AG20443 (cell line): ENCODE data around the gene LHFPL2.
"Not testable (repeated sequence)": the region's sequence is repeated elsewhere in the genome, so short reads cannot be mapped to it uniquely, and the experiment has no call there.

Source experiments
- DNase-seq: peaks from one replicate; pipeline ENCODE4 v3.0.0; 2012; ENCODE audit warnings: low spot score, mixed read lengths

LHFPL2 gene, protein sequence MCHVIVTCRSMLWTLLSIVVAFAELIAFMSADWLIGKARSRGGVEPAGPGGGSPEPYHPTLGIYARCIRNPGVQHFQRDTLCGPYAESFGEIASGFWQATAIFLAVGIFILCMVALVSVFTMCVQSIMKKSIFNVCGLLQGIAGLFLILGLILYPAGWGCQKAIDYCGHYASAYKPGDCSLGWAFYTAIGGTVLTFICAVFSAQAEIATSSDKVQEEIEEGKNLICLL

GRCh38 chr5:78648359-78649210 lies at the start of gene LHFPL2:
TSS of gene LHFPL2 (minus strand) at chr5:78648772. CDS start at chr5:78510213, 138,559 bp downstream.
- DNase-seq, result peak; percentile 92

- no peak for DNase-seq
Measured at GRCh38 chr5:78696637-78697036, 48.1 kb upstream of the LHFPL2 start.

- DNase-seq, result not testable (repeated sequence)
Measured at GRCh38 chr5:78696052-78696451, 47.5 kb upstream of the LHFPL2 start.

- no peak for DNase-seq
Measured at GRCh38 chr5:78693339-78693738, 44.8 kb upstream of the LHFPL2 start.

DNA sequence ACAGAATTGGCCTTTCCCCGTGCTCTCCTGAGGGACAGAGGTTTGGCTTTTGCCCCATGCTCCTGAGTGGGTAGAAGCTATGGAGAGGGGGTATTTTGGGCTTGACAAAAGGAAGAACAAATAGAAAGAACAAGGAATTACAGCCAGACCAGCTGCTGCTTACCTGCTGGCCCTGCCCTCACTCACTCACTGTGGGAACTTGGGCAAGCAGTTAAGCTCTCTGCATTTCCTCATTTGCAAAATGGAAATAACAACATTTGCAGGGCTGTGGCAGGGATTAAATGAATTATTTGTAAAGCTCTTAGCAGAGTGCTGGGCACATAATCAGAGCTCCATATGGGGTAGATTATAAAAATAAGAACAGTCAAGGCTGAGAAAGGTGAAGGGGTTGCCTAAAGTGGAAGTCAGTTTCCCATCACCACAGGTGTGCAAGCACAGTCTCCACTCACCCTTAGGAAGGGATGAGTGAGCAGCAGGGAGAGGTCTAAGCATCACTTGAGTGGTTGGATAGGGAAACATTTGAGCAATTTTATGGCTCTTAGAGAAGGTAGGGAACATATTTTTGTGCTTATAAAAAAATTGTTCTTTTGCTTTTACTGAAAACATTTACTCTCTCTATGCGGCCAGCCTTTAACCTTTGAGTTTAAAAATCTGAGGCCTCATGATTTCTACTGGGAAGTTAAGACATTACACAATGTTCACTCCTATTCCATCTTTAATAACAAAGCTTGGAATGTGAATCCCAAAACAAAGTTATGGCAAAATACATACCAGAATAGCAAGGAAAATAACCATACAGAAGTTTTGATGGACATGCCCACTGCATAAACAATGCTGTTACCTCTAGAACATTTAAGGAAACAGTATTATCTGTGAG lies 42.8 kb upstream of the LHFPL2 start:
- DNase-seq, result no peak

- no peak for DNase-seq
Measured at GRCh38 chr5:78690253-78690972, 41.8 kb upstream of the LHFPL2 start.

- DNase-seq, result no peak
Measured at GRCh38 chr5:78689540-78690252, 41.1 kb upstream of the LHFPL2 start.

DNA sequence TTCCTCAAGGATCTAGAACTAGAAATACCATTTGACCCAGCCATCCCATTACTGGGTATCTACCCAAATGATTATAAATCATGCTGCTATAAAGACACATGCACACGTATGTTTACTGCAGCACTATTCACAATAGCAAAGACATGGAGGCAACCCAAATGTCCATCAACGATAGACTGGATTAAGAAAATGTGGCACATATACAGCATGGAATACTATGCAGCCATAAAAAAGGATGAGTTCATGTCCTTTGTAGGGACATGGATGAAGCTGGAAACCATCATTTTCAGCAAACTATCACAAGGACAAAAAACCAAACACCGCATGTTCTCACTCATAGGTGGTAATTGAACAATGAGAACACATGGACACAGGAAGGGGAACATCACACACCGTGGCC lies 38.9 kb upstream of the LHFPL2 start:
- not testable (repeated sequence) for DNase-seq

DNA sequence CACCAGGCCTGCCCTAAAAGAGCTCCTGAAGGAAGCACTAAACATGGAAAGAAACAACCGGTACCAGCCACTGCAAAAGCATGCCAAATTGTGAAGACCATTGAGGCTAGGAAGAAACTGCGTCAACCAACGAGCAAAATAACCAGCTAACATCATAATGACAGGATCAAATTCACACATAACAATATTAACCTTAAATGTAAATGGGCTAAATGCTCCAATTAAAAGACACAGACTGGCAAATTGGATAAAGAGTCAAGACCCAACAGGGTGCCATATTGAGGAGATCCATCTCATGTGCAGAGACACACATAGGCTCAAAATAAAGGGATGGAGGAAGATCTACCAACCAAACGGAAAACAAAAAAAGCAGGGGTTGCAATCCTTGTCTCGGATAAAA lies 35.3 kb upstream of the LHFPL2 start:
- DNase-seq, result not testable (repeated sequence)

- DNase-seq, result no peak
Measured at GRCh38 chr5:78679905-78680304, 31.3 kb upstream of the LHFPL2 start.

- peak; percentile 86 for DNase-seq
Measured at GRCh38 chr5:78677777-78678668, 29.5 kb upstream of the LHFPL2 start.

DNA sequence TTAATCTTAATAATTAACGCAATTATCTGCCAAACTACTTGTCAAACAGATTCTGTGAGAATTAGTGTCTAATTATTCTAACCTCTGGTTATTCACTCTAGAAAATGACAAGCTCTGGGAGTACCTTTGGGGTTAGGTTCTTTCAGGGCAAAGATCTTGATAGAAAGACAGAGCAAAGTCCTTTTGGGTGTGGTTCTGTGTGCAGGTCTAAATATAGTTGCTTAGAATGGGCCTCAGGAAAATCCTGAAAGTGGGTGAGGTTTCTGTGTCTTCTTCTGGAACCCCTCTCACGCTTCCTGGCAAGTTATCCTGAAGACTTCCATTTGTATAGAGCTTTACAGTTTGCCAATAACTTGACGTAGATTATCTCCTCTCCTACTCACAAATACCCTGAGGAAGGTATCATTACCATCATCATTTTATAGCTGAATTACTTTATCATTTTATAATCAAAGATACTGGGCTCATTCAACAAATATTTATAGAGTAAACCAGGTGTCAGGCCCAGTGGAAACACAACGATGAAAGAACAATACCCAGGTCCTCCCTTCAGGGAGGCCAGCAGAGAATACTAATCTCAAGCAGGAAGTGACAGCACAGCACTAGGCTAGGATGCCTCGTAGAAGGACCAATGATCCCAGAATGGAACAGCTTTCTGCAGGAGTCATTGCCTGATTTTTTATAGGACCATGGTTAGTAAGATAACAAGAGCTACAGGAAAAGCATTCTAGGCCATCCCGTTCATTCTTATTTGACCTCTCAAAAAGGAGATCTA lies 27.6 kb upstream of the LHFPL2 start:
- no peak for DNase-seq

DNA sequence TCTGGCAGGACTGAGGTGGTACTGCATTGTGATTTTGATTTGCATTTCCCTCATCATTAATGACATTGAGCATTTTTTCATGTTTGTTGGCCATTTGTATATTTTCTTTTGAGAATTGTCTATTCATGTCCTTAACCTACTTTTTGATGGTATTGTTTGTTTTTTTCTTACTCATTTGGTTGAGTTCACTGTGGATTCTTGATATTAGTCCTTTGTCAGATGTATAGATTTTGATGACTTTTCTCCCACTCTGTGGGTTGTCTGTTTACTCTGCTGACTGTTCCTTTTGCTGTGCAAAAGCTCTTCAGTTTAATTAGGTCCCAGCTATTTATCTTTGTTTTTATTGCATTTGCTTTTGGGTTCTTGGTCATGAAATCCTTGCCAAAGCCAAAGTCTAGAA lies 25.3 kb upstream of the LHFPL2 start:
- not testable (repeated sequence) for DNase-seq

- no peak for DNase-seq
Measured at GRCh38 chr5:78672154-78672553, 23.6 kb upstream of the LHFPL2 start.

- no peak for DNase-seq
Measured at GRCh38 chr5:78671609-78672008, 23.0 kb upstream of the LHFPL2 start.

GRCh38 chr5:78670701-78671269 lies 22.2 kb upstream of the LHFPL2 start:
- no peak for DNase-seq

- DNase-seq, result no peak
Measured at GRCh38 chr5:78669331-78669730, 20.8 kb upstream of the LHFPL2 start.

GRCh38 chr5:78667461-78668103 lies 19.0 kb upstream of the LHFPL2 start:
- no peak for DNase-seq
